HepG2 (cell line): ENCODE measurements around the gene HSF4. TPM values are rescaled to one million over a fixed set of nuclear protein-coding genes. Genes with fewer than 3 reads are reported as not detected.

Source experiments
- CBX2 ChIP-seq, 2 experiments: fragments of 200-600 bp in 1 of 2; sonication (generic); formaldehyde crosslinking in 1 of 2; IDR thresholded peaks; 2 replicates each; pipeline versions ENCODE4 v1.7.0 to v1.8.1; 2018 to 2022; ENCODE audit warnings: low read depth in 2 of 2, low read length in 1 of 2, mild to moderate bottlenecking in 1 of 2, missing genetic modification reagents in 1 of 2
- CEBPG ChIP-seq: IDR thresholded peaks from 2 replicates; pipeline ENCODE4 v1.6.1; 2016
- CENPT ChIP-seq: sonication (generic); formaldehyde crosslinking; IDR thresholded peaks from 2 replicates; pipeline ENCODE4 v1.8.0; 2022; ENCODE audit warnings: low read depth, mild to moderate bottlenecking, moderate library complexity, missing genetic modification reagents
- CREB1 ChIP-seq, 2 experiments: fragments of 450-650 bp in 1 of 2; IDR thresholded peaks; 2 replicates each; pipeline ENCODE4 v1.6.1; 2016 to 2017; ENCODE audit warnings: control low read depth in 1 of 2, mild to moderate bottlenecking in 1 of 2, missing compliant biosample characterization in 1 of 2, missing genetic modification characterization in 1 of 2
- HNF4A ChIP-seq: sonication (generic); formaldehyde crosslinking; IDR thresholded peaks from 2 replicates; pipeline ENCODE4 v1.4.0; 2020; ENCODE audit warnings: missing genetic modification reagents
- MEIS2 ChIP-seq: sonication (generic); formaldehyde crosslinking; IDR thresholded peaks from 2 replicates; pipeline ENCODE4 v1.9.0; 2021; ENCODE audit warnings: mild to moderate bottlenecking, missing genetic modification reagents
- NFATC3 ChIP-seq: sonication (generic); formaldehyde crosslinking; IDR thresholded peaks from 2 replicates; pipeline ENCODE4 v1.5.1; 2020; ENCODE audit warnings: mild to moderate bottlenecking, missing genetic modification reagents
- ZBTB20 ChIP-seq: sonication (generic); formaldehyde crosslinking; IDR thresholded peaks from 2 replicates; pipeline ENCODE4 v1.8.1; 2023; ENCODE audit warnings: missing genetic modification reagents, low read depth, mild to moderate bottlenecking, borderline replicate concordance
- ZBTB7A ChIP-seq: sonication (generic); formaldehyde crosslinking; IDR thresholded peaks from 2 replicates; pipeline ENCODE4 v1.8.0; 2022; ENCODE audit warnings: mild to moderate bottlenecking, missing genetic modification reagents
- ZC3H13 ChIP-seq: sonication (generic); formaldehyde crosslinking; IDR thresholded peaks from 2 replicates; pipeline ENCODE4 v1.8.1; 2023; ENCODE audit warnings: mild to moderate bottlenecking, missing genetic modification reagents, moderate library complexity
- ZNF124 ChIP-seq: sonication (generic); formaldehyde crosslinking; IDR thresholded peaks from 2 replicates; pipeline ENCODE4 v1.4.0; 2020; ENCODE audit warnings: missing genetic modification reagents
- ZNF34 ChIP-seq: sonication (generic); formaldehyde crosslinking; IDR thresholded peaks from 2 replicates; pipeline ENCODE4 v1.4.0; 2020; ENCODE audit warnings: mild to moderate bottlenecking, missing genetic modification reagents, borderline replicate concordance
- ZNF570 ChIP-seq: sonication (generic); formaldehyde crosslinking; IDR thresholded peaks from 2 replicates; pipeline ENCODE4 v1.4.0; 2020; ENCODE audit warnings: mild to moderate bottlenecking, missing genetic modification reagents, borderline replicate concordance
- ZNF652 ChIP-seq: IDR thresholded peaks from 2 replicates; pipeline ENCODE4 v1.6.1; 2016; ENCODE audit warnings: low read depth, borderline replicate concordance
- ZNF879 ChIP-seq: sonication (generic); formaldehyde crosslinking; IDR thresholded peaks from 2 replicates; pipeline ENCODE4 v1.8.1; 2023; ENCODE audit warnings: missing genetic modification reagents
- polyA plus RNA-seq, 8 experiments: library from polyadenylated mRNA; depleted of rRNA in 3 of 8; stranded (reverse) in 7 of 8; unstranded in 1 of 8; fragments of >200 nt; fragmentation: Illumina TruSeq in 4 of 8; extraction: Trizol in 4 of 8; gene quantifications; 2 replicates each; pipeline versions ENCODE4 v1.2.1 to v1.2.3, GENCODE V29; 2011 to 2016; ENCODE audit warnings: low read depth in 4 of 8, missing spikeins in 1 of 8, mixed read lengths in 1 of 8; ENCODE audit not compliant: insufficient read depth in 1 of 8
- total RNA-seq, 5 experiments: library from RNA; depleted of rRNA; stranded (reverse); fragments of >200 nt; fragmentation: Illumina TruSeq; extraction: Trizol; gene quantifications; 2 replicates each; pipeline ENCODE4 v1.2.3, GENCODE V29; 2016; ENCODE audit warnings: low read depth in 1 of 5
- TF ChIP-seq, protein P1 (sequence below): sonication (generic); formaldehyde crosslinking; IDR thresholded peaks from 2 replicates; pipeline ENCODE4 v1.5.1; 2020; ENCODE audit warnings: missing genetic modification reagents, mild to moderate bottlenecking, borderline replicate concordance
- TF ChIP-seq, protein P2 (sequence below): sonication (generic); formaldehyde crosslinking; IDR thresholded peaks from 2 replicates; pipeline ENCODE4 v1.5.0; 2020; ENCODE audit warnings: missing genetic modification reagents, mild to moderate bottlenecking, borderline replicate concordance
- TF ChIP-seq, protein P3 (sequence below): sonication (generic); formaldehyde crosslinking; IDR thresholded peaks from 2 replicates; pipeline ENCODE4 v1.5.1; 2020; ENCODE audit warnings: missing genetic modification reagents, mild to moderate bottlenecking, borderline replicate concordance
- TF ChIP-seq, protein P4 (sequence below): sonication (generic); formaldehyde crosslinking; IDR thresholded peaks from 2 replicates; pipeline ENCODE4 v1.5.1; 2020; ENCODE audit warnings: mild to moderate bottlenecking, missing genetic modification reagents
- TF ChIP-seq, protein P5 (sequence below): sonication (generic); formaldehyde crosslinking; IDR thresholded peaks from 2 replicates; pipeline ENCODE4 v1.4.0; 2020; ENCODE audit warnings: missing genetic modification reagents

Gene HSF4
- total and polyA plus RNA-seq, 2 of the 13 experiments (the other 11 are each of a cell fraction or from before 2014, with no cell fraction given), result 3.5 to 16.9 TPM

DNA sequence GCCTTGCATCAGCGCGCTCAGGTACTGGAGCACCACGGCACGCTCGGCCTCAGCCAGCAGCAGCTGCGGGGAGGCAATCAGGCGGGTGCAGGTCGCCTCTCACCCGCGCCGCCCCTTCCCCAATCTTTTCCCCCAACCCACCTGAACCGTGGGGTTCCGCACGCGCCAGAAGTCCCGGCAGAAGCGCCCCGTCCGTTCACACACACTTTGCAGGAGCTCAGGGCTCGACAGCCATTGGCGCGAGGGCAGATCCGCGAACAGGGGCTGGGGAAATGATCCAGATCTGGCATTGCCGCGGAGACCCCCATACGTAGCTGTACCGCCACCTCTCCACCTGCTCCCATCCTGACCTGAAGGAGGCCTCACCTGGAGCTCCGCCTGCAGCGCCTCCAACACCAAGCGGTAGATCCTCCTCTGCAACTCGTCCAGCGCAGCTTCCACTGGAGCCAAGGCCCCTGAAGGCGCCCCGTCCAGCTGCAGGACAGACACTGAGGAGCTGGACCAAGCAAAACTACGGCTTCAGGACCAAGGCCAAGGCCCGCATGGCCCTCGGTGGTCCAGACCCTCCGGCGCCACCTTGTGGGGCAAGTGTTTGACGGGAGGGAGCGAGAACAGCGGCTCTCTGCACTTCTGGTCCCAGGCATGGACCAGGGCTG lies 20.6 kb downstream of the HSF4 start (continued):
- TF ChIP-seq CEBPG (CRISPR knock-in tag) (peak; percentile 34; the same call in 1 of the 2 replicates), ZNF879 (CRISPR knock-in tag) (peak; percentile 53; the same call in 1 of the 2 replicates), ZBTB20 (CRISPR knock-in tag) (peak; percentile 89), ZNF124 (CRISPR knock-in tag) (peak; percentile 84), HNF4A (CRISPR knock-in tag) (peak; percentile 58), ZNF570 (CRISPR knock-in tag) (no peak), MEIS2 (CRISPR knock-in tag) (peak; percentile 92), CREB1 (IDR thresholded peaks at IDR 0.05) (no peak), CREB1 (CRISPR knock-in tag; IDR thresholded peaks at IDR 0.05) (no peak), NFATC3 (CRISPR knock-in tag) (no peak), ZNF34 (CRISPR knock-in tag) (no peak), CBX2 (IDR thresholded peaks at IDR 0.05; ENCODE audit: low read depth, low read length) (no peak), CBX2 (CRISPR knock-in tag; IDR thresholded peaks at IDR 0.05; ENCODE audit: low read depth) (0 out of 2 replicates have a peak, but pooled peaks have one; percentile 33), CENPT (CRISPR knock-in tag) (no peak), ZNF652 (CRISPR knock-in tag) (peak; percentile 68; the same call in 1 of the 2 replicates), ZBTB7A (CRISPR knock-in tag) (peak; percentile 91), ZC3H13 (CRISPR knock-in tag) (peak; percentile 95)
- TF ChIP-seq, protein P1, sequence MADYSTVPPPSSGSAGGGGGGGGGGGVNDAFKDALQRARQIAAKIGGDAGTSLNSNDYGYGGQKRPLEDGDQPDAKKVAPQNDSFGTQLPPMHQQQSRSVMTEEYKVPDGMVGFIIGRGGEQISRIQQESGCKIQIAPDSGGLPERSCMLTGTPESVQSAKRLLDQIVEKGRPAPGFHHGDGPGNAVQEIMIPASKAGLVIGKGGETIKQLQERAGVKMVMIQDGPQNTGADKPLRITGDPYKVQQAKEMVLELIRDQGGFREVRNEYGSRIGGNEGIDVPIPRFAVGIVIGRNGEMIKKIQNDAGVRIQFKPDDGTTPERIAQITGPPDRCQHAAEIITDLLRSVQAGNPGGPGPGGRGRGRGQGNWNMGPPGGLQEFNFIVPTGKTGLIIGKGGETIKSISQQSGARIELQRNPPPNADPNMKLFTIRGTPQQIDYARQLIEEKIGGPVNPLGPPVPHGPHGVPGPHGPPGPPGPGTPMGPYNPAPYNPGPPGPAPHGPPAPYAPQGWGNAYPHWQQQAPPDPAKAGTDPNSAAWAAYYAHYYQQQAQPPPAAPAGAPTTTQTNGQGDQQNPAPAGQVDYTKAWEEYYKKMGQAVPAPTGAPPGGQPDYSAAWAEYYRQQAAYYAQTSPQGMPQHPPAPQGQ, result no peak
- TF ChIP-seq, protein P2, sequence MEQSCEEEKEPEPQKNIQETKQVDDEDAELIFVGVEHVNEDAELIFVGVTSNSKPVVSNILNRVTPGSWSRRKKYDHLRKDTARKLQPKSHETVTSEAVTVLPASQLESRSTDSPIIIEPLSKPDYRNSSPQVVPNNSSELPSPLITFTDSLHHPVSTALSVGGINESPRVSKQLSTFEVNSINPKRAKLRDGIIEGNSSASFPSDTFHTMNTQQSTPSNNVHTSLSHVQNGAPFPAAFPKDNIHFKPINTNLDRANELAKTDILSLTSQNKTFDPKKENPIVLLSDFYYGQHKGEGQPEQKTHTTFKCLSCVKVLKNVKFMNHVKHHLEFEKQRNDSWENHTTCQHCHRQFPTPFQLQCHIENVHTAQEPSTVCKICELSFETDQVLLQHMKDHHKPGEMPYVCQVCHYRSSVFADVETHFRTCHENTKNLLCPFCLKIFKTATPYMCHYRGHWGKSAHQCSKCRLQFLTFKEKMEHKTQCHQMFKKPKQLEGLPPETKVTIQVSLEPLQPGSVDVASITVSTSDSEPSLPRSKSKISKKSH (CRISPR knock-in tag), result peak; percentile 96
- TF ChIP-seq, protein P3, sequence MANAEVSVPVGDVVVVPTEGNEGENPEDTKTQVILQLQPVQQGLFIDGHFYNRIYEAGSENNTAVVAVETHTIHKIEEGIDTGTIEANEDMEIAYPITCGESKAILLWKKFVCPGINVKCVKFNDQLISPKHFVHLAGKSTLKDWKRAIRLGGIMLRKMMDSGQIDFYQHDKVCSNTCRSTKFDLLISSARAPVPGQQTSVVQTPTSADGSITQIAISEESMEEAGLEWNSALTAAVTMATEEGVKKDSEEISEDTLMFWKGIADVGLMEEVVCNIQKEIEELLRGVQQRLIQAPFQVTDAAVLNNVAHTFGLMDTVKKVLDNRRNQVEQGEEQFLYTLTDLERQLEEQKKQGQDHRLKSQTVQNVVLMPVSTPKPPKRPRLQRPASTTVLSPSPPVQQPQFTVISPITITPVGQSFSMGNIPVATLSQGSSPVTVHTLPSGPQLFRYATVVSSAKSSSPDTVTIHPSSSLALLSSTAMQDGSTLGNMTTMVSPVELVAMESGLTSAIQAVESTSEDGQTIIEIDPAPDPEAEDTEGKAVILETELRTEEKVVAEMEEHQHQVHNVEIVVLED (CRISPR knock-in tag), result peak; percentile 75
- TF ChIP-seq, protein P4, sequence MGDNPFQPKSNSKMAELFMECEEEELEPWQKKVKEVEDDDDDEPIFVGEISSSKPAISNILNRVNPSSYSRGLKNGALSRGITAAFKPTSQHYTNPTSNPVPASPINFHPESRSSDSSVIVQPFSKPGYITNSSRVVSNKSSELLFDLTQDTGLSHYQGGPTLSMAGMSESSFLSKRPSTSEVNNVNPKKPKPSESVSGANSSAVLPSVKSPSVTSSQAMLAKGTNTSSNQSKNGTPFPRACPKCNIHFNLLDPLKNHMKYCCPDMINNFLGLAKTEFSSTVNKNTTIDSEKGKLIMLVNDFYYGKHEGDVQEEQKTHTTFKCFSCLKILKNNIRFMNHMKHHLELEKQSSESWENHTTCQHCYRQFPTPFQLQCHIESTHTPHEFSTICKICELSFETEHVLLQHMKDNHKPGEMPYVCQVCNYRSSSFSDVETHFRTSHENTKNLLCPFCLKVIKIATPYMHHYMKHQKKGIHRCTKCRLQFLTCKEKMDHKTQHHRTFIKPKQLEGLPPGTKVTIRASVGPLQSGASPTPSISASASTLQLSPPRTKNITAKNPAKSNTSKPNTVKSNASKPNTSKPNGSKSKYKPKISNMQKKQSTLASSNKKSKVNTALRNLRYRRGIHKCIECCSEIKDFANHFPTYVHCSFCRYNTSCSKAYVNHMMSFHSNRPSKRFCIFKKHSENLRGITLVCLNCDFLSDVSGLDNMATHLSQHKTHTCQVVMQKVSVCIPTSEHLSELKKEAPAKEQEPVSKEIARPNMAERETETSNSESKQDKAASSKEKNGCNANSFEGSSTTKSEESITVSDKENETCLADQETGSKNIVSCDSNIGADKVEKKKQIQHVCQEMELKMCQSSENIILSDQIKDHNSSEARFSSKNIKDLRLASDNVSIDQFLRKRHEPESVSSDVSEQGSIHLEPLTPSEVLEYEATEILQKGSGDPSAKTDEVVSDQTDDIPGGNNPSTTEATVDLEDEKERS (CRISPR knock-in tag), result peak; percentile 97
- TF ChIP-seq, protein P5, sequence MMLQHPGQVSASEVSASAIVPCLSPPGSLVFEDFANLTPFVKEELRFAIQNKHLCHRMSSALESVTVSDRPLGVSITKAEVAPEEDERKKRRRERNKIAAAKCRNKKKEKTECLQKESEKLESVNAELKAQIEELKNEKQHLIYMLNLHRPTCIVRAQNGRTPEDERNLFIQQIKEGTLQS (CRISPR knock-in tag), result peak; percentile 77
